Caco-2 (cell line): ENCODE results near the gene PFDN2. TPM values are rescaled to one million over a fixed set of nuclear protein-coding genes. Genes with fewer than 3 reads are reported as not detected.

Source experiments
- BruUV-seq: library from RNA; stranded (reverse); fragments of 400-500 nt; replicated peaks from 2 replicates; lab custom pipeline; 2021; lab: Mats Ljungman, UMichigan
- CTCF ChIA-PET: fragments of 300-600 bp; sonication (Branson Sonifier 250); formaldehyde crosslinking; loops from one replicate; lab custom pipeline; 2022; ENCODE audit warnings: antibody characterized with exemption; lab: Charles Lee
- POLR2A ChIA-PET: fragments of 300-600 bp; sonication (Branson Sonifier 250); formaldehyde crosslinking; loops from one replicate; lab custom pipeline; 2022; ENCODE audit warnings: antibody characterized with exemption; lab: Charles Lee
- DNase-seq, 2 experiments: peaks; one replicate each; pipeline versions ENCODE4 v3.0.0 to v3.0.0-alpha.2; 2020 to 2022
- H3K27me3 ChIP-seq: replicated peaks from 2 replicates; pipeline ENCODE4 v1.6.0; 2011; ENCODE audit warnings: low read length; ENCODE audit not compliant: control insufficient read depth, insufficient read depth
- H3K36me3 ChIP-seq: 2 replicates; pipeline ENCODE4 v1.5.1; 2011; ENCODE audit warnings: low read length; ENCODE audit not compliant: control insufficient read depth, insufficient read depth
- H3K4me1 ChIP-seq: fragments of 250-450 bp; sonication (Bioruptor Pico); 2 replicates; pipeline ENCODE4 v1.5.1; 2020; ENCODE audit warnings: mild to moderate bottlenecking
- H3K4me3 ChIP-seq: 2 replicates; pipeline ENCODE4 v1.5.1; 2011; ENCODE audit warnings: low read depth, mild to moderate bottlenecking, control low read depth, low read length
- H3K9me3 ChIP-seq: fragments of 250-450 bp; sonication (Bioruptor Pico); 2 replicates; pipeline ENCODE4 v1.5.1; 2020; ENCODE audit warnings: mild to moderate bottlenecking, moderate library complexity
- H3K27ac Mint-ChIP-seq: one replicate; pipeline ENCODE4 v1.8.0; 2022; ENCODE audit warnings: mixed read lengths; ENCODE audit not compliant: unreplicated experiment
- H3K27me3 Mint-ChIP-seq: one replicate; pipeline ENCODE4 v1.8.0; 2022; ENCODE audit warnings: mixed read lengths; ENCODE audit not compliant: insufficient read depth, unreplicated experiment
- H3K36me3 Mint-ChIP-seq: one replicate; pipeline ENCODE4 v1.8.0; 2022; ENCODE audit warnings: mild to moderate bottlenecking, mixed read lengths; ENCODE audit not compliant: insufficient read depth, unreplicated experiment
- H3K4me1 Mint-ChIP-seq: one replicate; pipeline ENCODE4 v1.8.0; 2022; ENCODE audit warnings: low read depth, mixed read lengths; ENCODE audit not compliant: unreplicated experiment
- H3K4me3 Mint-ChIP-seq: one replicate; pipeline ENCODE4 v1.8.0; 2022; ENCODE audit warnings: mild to moderate bottlenecking, moderate library complexity, mixed read lengths; ENCODE audit not compliant: unreplicated experiment
- H3K9me3 Mint-ChIP-seq: one replicate; pipeline ENCODE4 v1.8.0; 2022; ENCODE audit warnings: mixed read lengths; ENCODE audit not compliant: unreplicated experiment
- CTCF ChIP-seq, 2 experiments: fragments of 200-600 bp in 1 of 2; IDR thresholded peaks; 1 replicate in 1 of 2; 2 replicates in 1 of 2; pipeline versions ENCODE4 v1.5.1 to v1.8.0; 2011 to 2022; ENCODE audit warnings: antibody characterized with exemption in 1 of 2, control low read depth in 1 of 2, inconsistent platforms in 1 of 2, low read depth in 1 of 2, low read length in 1 of 2, mild to moderate bottlenecking in 1 of 2, moderate library complexity in 1 of 2; ENCODE audit not compliant: insufficient read depth in 1 of 2, severe bottlenecking in 1 of 2, unreplicated experiment in 1 of 2
- intact Hi-C: fragments of 100-400 bp; cut with micrococcal nuclease; formaldehyde crosslinking; loops from one replicate; pipeline ENCODE4 v1.10.0; 2022; ENCODE audit not compliant: unreplicated experiment
- total RNA-seq: library from RNA; stranded (reverse); gene quantifications from 2 replicates; pipeline ENCODE4 v1.2.3, GENCODE V29; 2022

PFDN2 gene
- total RNA-seq, 1 experiment from 2014 or later, result 88.0 TPM

- H3K27ac Mint-ChIP-seq, result no peak overlapping the region
- H3K36me3 Mint-ChIP-seq, result no peaks in the 10 kb centered on the region
- DNase-seq, result peak in 1 of 2 experiments; percentile 71
- ChIA-PET CTCF (interaction anchor here (0.6 kb wide), 1 partner anchor 146 kb away, joined by 8 read pairs; no protein-coding TSS in a partner anchor), POLR2A (no interaction called here)
- intact Hi-C loops, result loop anchor here (1.0 kb wide), 3 partner anchors 41 to 142 kb away; partner anchors contain the start of gene KLHDC9
- Histone ChIP-seq H3K9me3 (no peaks in the 10 kb centered on the region), H3K4me1 (no peaks in the 10 kb centered on the region), H3K36me3 (no peaks in the 10 kb centered on the region), H3K4me3 (no peak overlapping the region), H3K27me3 (no peaks in the 10 kb centered on the region)
- no peak overlapping the region for H3K4me3 Mint-ChIP-seq
- no peaks in the 10 kb centered on the region for H3K9me3 Mint-ChIP-seq
- no peaks in the 10 kb centered on the region for H3K27me3 Mint-ChIP-seq
- H3K4me1 Mint-ChIP-seq, result peaks cover 17% of the 10 kb centered on the region
- no TSS peak for BruUV-seq
- peak; percentile 52 to 54 for TF ChIP-seq CTCF (IDR thresholded peaks at IDR 0.05; ENCODE audit: insufficient read depth in 1 of 2, low read depth in 1 of 2, low read length in 1 of 2, severe bottlenecking in 1 of 2, unreplicated experiment in 1 of 2)
These were observed 21.9 kb upstream of the PFDN2 start for GRCh38 chr1:161139766-161140165.

GRCh38 chr1:161138431-161138830, 20.6 kb upstream of the PFDN2 start:
- no peak for TF ChIP-seq CTCF (IDR thresholded peaks at IDR 0.05; ENCODE audit: insufficient read depth in 1 of 2, low read depth in 1 of 2, low read length in 1 of 2, severe bottlenecking in 1 of 2, unreplicated experiment in 1 of 2)
- Histone ChIP-seq H3K9me3 (no peaks in the 10 kb centered on the region), H3K4me1 (no peaks in the 10 kb centered on the region), H3K27me3 (no peaks in the 10 kb centered on the region), H3K36me3 (no peaks in the 10 kb centered on the region; the same call in 1 of the 2 replicates), H3K4me3 (no peak overlapping the region)
- Mint-ChIP-seq H3K27ac (no peak overlapping the region), H3K4me1 (peaks cover 17% of the 10 kb centered on the region), H3K27me3 (no peaks in the 10 kb centered on the region), H3K4me3 (no peak overlapping the region), H3K9me3 (no peaks in the 10 kb centered on the region), H3K36me3 (no peaks in the 10 kb centered on the region)
- ChIA-PET POLR2A (interaction anchor here (1.1 kb wide), 1 partner anchor 17 kb away, joined by 3 read pairs; no protein-coding TSS in a partner anchor), CTCF (interaction anchor here (0.6 kb wide), 2 partner anchors 82 to 199 kb away, joined by 3 read pairs; no protein-coding TSS in a partner anchor)
- DNase-seq, result no peak
- intact Hi-C loops, result no loop called here
- no TSS peak for BruUV-seq

GRCh38 chr1:161137881-161138280, 20.0 kb upstream of the PFDN2 start:
- Histone ChIP-seq H3K4me1 (no peaks in the 10 kb centered on the region), H3K36me3 (no peaks in the 10 kb centered on the region; the same call in 1 of the 2 replicates), H3K27me3 (no peaks in the 10 kb centered on the region), H3K9me3 (no peaks in the 10 kb centered on the region), H3K4me3 (no peak overlapping the region)
- Mint-ChIP-seq H3K4me1 (peaks cover 17% of the 10 kb centered on the region), H3K4me3 (no peak overlapping the region), H3K27me3 (no peaks in the 10 kb centered on the region), H3K9me3 (no peaks in the 10 kb centered on the region), H3K36me3 (no peaks in the 10 kb centered on the region), H3K27ac (no peak overlapping the region)
- DNase-seq, result no peak
- no peak for TF ChIP-seq CTCF (IDR thresholded peaks at IDR 0.05; ENCODE audit: insufficient read depth in 1 of 2, low read depth in 1 of 2, low read length in 1 of 2, severe bottlenecking in 1 of 2, unreplicated experiment in 1 of 2)
- no TSS peak for BruUV-seq
- POLR2A ChIA-PET, result interaction anchor here (1.1 kb wide), 1 partner anchor 17 kb away, joined by 3 read pairs; no protein-coding TSS in a partner anchor
- intact Hi-C loops, result no loop called here
- CTCF ChIA-PET, result interaction anchor here (0.6 kb wide), 1 partner anchor 11 kb away, joined by 3 read pairs; no protein-coding TSS in a partner anchor
